Inflammatory macrophage treated with lipopolysaccharide for 1 hour (primary cell): ENCODE data around the gene ANKRD13B.

Source experiments
- DNase-seq, 2 donors: peaks; one replicate each; pipeline ENCODE4 v3.0.0-alpha.2; 2020 to 2022

Gene ANKRD13B

DNA sequence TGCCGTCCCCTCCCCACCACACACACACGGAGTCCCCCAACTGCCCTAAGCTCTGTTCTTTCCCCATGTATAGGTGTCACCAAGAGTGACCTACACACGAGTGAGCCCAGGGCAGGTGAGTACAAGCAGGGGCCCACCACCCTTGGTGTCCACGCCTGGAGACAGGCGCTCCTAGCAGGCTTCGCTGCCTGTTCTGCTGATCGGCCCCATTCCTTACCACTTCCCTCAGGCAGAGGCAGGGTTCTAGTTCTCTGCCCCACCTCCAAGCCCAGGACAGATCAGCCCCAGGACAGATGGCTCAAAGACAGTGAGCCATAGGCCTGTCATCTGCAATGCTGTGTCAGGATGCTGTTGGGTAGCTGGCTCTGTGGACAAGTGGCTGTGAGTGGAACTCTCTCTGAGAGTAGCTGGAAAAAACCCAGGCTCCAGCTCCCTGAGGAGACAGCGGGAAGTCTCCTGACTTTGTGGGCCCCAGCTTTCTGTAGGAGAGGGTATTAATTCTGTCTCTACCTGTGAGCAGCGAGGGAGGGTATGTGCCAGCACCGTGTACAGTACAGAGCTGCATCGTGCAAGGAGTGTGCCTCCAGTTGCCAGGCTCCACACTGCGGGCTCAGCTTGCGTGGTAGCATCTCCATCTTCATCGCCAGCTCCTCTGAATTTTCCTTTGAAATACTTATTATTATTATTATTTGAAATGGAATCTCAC lies 23.5 kb upstream of the ANKRD13B start:
- no peak for DNase-seq

DNA sequence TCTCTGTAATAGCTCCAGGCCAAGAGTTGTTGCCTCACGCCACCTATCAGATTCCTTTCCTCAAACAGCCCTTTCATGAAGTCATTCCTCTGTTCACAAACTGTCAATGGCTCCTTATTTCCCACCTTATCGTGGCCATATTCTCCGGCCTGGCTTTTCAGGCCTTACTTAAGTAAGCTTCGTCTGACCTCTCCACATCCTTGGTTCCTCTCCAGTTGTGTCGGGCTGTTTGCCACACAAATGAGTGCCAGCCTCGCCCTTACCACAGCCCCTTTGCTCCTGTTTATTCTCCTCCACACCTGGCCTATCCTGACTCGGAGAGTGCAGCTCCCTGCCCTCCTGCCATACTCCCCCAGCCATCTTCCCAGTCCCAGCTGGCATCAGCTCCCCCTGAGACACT lies 22.4 kb upstream of the ANKRD13B start:
- DNase-seq: no peak

DNA sequence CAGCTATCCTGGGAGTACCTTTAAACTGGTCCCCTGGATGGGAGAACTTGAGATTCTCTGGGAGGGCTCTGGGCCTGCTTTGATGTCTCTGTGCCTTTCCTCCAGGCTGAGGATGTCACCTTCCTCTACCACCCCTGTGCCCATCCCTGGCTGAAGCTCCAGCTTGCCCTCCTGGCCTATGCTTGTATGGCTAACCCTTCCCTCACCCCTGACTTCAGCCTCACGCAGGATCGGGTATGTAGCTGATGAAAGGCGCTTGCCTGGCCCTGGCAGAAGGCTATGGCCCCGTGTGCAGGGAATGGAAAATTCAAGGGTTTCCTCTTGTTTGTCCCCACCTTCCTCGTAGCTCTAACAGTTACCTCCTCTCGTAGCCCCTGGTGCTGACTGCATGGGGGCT lies 21.4 kb upstream of the ANKRD13B start:
- no peak for DNase-seq

DNA sequence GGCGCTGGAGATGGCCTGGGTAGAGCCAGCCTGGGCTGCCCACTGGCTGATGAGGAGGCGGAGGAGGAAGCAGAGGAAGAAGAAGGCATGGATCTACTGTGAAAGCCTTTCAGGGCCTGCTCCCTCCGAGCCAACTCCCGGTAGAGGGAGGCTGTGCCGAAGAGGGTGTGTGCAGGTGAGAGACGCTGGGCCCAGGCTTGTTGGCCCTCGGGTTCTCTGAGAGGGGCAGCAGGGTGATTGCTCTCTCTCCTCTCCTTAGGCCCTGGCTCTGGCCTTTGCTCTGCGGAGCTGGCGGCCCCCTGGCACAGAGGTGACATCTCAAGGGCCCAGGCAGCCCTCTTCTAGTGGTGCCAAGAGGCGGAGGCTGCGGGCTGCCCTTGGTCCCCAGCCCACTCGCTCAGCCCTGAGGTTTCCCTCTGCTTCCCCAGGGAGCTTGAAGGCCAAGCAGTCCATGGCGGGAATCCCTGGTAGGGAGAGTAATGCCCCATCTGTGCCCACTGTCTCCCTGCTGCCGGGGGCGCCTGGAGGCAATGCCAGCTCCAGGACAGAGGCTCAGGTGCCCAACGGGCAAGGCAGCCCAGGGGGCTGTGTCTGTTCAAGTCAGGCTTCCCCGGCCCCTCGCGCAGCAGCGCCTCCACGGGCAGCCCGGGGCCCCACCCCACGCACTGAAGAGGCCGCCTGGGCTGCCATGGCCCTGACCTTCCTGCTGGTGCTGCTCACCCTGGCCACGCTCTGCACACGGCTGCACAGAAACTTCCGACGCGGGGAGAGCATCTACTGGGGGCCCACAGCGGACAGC lies 20.9 kb upstream of the ANKRD13B start:
- no peak for DNase-seq

DNA sequence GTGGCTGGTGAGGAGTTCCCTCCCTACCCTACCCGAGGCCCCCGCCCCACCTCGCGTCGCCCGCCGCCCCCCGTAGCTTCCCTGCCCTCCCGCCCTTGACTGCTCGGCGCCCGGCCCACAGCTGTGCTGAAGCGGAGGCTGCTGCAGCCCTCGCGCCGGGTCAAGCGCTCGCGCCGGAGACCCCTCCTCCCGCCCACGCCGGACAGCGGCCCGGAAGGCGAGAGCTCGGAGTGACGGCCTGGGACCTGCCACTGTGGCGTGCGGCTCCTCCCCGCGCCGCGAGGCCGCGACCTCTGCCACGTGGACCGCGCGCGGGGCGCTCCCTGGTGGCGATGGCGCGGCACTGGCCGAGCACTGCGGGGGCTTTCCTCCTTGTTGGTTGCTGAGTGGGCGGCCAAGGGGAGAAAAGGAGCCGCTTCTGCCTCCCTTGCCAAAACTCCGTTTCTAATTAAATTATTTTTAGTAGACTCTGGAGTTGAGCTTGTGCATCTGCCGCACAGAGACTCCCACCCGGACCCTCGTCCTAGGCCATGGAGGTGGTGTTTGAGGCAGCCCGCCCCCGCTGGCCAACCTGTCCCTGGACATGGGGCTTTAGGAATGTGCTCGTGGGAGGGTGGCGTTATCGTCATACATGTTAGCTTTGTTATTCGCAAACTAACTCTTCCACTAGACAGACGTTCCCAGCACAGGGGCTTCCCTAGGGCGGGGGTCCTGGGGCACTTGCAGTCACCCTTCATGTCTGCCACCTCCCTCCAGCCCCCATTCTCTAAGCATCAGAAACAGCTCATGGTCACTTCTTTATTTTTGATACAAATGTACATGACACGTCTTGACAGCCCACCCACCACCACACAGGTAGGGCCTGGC lies 20.0 kb upstream of the ANKRD13B start:
- DNase-seq: peak; percentile 64 to 77

DNA sequence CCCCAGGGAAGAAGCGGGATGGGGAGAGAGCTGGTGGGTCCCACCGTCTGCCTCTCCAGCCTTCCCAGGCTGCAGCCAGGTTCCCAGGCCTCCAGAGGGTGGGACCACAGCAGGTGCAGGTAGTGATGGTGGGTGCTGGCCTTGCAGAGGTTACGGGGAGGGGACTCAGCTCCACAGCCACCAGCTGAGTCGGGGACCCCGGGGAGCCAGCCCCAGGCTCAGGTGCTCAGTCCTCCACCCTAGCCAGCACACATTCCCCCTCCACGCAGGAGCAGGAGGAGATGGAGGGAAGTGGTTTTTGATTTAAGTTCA lies 19.4 kb upstream of the ANKRD13B start:
- DNase-seq: no peak

DNA sequence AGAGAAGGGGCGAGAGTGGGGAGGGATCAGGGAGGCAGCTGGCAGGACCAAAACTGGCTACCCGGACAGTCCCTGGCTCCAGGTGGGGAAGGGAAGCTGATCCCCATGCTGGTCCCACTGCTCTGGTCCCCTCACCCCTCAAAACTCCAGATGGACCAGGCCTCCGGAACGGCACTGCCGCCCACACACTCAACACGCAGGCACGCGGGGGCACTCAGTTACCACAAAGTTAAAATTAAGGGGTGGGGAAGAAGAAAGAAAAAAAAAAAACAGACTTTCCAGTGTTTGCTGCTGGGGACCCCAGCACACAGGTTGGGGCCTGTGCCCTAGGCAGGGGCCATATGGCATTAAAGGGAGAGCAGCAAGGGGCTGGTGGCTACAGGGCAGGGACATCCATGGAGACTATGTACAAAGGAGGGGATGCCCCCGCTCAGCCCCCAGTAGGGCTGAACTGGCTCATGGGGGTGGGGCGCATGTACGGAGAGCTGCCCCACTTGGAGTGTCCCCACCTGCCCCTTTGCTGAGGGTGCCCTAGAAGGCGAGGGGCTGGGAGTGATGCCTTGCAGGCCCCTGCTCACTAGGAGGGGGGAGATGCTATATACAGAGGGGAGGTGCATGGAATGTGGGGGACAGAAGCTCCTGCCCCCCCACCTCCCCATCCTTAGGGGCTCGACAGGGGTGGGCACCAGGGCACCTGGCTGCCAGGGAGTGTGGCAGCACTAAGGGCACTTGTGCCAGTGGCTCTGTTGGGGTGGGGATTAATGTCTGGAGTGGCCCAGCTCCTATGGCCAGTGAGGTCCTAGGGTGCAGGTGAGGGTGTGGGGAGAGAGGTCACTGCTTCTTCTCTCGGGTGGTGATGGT lies 18.8 kb upstream of the ANKRD13B start:
- no peak for DNase-seq

DNA sequence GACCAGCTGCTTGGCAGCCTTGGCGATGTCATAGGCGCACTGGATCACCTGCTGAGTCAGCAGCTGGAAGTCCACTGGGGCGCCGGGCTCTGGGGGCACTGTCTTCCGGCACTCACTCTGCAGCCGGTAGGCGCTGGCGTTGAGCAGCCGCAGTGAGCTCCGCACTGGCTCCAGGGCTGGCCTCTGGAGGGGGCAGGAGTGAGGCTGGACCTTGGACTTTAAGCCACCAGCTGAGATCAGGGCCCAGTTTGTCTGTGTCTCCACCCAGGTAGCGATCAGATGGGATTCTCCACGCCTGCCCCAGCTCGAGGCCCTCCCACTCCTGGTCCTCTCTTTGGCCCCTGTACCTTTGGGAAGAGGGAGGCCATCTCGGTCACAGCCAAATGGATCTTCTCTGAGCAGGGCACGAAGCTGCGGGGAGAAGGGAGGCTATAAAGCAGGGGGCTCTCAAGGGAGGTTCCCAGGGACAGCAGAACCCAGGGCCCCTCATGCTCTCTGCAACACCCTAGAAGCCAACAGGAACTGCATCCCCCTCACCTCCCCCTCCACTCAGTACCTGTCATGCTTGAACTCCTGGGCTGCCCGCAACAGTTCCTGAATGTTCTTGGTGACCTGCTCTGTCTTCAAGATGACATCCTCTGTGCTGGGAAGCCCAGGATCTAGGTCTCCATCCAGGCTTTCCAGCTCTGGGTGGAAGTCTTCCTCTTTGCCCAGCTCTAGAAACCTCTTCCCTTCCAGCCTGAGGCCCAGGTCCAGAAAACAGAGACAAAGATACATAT lies 18.0 kb upstream of the ANKRD13B start:
- DNase-seq: no peak

DNA sequence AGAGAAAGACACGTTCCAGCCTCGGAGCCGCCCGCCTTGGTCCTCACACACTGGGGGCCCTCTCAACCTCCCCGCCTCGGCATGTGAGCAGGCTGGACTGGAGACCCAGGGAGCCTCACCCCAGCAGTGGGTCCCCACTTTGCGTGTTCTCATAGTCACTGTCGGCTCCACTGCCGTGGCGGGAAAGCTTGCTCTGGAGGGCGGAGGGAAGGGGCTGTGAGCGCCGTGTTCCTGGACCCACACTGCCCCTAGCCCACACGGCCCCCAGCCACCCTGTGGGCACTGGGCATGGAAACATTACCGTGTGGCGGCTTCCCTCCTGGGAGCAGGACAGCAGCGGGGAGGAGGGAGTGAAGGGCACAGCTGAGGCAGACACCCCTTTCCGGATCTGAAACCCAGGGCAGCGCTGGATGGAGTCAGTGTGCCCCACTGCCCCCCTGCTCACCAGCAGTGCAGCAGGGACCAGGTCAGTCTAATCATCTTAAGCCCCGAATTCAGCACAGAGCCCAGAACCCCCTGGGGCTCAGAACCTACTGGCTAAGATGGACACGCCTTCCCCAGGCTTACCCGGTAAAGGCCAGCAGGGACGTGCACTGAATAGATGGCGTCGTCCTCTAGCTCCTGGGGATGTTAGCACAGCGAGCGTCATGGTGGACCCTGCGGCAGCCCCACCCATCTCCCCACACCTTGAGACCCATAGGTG lies 17.3 kb upstream of the ANKRD13B start:
- no peak for DNase-seq

DNA sequence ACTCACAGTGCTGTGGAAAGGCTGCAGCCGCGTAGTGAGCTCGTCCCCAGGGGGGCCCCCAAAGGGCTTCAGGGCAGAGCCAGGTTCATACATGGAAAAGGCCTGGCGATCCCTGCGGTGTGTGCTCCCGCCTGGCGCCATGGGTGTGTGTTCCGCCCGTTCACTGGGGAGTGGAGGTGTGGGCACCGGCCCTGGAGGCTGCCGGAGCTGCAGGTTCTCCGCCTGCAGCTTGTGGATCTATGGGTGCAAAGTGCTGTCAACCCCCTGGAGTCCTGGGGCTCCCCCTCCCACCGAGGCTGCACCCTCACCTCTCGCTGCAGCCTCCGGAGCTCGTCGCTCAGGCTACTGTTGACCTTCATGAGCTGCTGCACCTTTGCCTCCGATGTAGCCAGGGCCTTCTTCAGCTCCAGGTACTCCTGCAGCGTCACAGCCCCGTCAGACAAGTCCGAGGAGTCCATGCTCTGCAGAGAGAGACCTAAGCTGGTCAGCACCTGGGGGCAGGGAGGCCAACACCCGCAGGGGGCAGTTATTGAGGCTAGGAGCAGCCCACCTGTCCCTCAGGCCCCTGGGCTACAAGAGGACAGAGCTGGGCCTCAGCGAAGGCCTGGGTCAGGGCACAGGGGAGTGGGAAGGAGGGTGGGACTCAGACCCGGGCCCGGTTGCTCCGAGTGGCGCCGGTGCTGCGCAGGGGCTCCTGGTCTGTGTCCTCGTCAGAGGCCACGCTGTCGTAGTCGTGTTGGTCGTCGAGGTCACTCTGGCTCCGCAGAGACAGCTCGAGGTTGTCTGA lies 16.5 kb upstream of the ANKRD13B start:
- DNase-seq: no peak

DNA sequence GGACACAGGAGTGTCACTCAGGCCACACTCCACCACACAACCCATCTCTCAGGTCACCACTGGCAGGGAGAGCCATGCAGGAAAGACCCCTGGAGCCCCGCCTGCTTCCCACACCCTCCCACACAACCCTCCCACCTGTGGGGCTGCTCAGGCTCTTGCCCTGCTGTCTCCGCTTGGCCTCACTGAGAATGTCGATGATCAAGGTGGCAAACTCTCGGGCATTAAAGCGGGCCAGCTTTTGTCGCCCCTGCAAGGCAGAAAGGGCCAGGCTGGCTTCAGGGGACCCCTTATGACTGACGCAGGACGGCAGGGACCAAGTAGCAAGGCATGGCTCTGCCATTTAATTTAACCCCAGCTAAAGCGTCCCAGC lies 15.9 kb upstream of the ANKRD13B start:
- no peak for DNase-seq

DNA sequence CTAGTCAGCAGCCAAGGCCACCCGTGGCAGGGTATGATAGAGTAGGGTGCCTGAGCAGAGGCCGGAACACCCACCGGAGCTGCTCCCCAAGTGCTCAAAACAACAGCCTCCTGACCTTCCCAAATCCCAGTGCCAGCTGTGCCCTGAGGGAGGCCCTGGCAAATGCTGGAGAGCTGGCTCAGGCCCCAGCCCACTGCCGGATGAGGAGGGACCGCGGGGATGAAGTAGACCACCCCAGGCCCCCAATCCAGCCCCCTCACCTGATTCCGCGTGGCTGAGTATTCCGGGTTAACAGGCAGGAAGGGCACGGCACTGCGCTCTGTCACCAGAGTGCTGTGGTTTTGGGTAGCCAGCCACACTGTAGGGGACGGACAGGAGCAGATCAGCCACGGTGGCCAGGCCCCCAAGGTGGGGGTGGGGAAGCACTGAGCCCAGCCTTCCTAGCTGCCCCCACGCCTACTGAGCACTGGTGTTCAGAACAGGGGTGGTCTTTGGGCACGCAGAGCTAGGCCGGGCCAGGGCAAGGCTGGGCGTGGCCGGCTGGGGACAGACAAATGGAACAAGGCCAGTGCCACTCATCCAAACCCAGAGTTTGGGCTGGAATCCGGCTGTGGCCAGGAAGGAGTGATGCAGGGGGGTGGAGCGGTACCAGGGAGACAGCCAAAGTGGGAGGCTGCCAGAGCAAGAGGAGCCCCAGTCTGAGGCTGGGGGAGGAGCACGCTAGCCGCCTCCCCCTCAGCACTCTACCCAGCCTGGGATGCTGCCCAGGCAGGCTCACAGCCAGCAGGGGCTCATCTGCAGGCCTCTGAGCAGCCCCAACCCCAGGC lies 15.3 kb upstream of the ANKRD13B start:
- no peak for DNase-seq

DNA sequence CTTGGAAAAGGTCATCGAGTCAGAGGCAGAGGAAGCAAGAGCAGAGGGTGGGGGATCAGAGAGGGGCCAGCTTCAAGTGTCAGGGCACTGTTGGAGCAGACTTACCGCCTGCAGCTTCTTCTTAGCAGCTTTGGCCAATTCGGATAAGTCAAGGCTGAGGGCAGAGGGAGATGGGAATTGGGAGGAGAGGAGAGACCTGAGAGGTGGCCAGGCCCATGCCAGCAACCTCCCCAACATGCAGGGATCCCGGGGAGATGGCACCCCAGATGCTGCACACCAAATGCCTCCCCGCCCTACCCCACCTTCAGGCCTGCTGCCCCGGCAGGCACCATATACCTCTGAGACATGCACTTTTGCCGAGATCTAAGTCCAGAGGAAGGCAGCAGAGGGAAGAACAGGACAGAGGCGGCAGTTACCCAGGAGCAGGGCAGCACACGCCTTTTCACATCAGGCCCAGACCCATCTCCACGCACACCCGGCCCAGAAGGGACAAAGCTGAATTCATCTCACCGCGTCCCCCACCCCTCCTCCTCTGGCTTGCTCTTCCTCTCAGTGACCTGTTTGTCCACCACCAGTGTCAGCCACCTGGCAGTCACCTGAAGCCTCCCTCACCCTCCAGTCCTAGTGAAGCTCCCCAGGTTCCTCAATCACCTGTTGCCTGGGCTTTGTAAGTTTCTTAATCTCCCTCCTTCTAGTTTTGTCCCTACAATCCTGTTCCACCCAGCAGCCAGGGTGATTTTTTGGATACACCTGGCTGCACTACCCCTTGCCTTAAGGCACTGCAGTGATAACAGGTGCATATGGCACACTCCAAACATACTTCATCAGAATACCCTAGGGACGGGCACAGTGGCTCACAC lies 14.1 kb upstream of the ANKRD13B start:
- no peak for DNase-seq

DNA sequence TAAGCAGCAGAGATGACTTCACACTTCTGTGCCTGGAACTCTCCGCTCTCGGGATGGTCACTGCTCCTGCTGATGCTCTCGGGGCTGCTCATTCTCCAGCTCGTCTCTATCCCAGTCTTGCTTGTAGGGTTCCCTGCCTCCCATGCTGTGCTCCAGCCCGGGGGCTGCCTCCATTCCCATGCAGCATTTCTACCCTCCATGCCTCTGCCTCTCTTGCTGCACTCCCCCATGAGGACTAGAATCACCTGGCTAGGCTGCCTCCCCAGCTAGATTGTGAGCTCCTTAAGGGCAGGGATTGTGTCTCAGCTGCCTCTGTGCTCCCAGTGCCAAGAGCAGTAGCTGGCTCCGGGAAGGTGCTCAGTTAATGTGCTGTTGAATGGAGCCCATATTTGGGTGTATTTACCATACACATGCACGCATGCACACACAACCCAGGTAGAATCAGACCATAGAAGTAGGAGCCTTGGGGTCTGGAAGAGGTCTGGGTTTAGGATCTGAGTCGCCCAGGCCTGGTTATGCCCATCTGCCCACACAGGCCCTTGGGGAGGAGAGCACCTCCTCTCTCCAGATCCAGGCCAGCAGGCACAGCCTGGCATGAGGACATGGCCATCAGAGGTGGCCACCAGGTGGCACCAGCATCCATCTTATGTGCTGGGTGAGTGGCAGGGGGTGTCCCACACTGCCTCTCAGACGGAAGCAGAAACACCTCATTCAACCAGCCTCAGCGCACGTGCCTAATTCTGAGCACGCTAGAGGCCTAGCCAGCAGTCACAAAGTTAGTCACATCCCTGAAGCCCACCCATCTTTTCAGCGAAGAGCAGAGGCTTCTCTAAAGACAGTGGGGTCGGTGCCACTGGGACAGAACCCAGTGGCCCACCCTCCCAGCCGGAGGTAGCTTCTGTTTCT lies 12.8 kb upstream of the ANKRD13B start:
- peak; percentile 71 to 94 for DNase-seq

DNA sequence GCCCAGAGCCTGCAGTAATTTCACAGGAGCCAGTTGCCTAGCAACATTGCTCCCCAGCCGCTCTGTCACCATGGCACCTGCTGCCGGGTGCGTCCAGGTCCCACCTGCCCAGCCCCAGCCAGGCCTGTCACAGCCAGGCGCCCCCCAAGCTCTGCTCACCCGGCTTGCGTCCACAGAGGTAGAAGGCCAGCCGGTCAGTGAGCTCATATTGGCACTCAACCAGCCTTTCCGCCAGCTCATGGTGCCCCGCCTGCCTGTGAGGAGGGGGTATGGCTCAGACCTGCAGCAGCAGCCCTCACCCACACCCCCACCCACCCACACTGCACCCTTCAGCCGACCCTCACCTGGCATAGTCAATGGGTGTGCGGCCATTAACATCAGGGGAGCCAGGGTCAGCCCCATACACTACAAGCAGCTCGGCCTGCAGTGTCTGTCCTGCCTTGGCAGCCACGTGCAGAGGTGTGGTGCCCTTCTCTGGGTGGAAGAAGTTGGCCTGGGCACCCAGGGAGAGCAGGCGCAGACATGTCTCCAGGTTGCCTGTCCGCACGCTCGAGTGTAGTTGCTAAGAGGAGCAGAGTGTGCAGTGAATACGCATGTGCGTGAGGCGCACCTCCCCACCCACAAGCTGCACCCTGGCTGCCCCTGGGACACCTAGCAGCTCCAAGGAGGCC lies 11.2 kb upstream of the ANKRD13B start:
- no peak for DNase-seq

DNA sequence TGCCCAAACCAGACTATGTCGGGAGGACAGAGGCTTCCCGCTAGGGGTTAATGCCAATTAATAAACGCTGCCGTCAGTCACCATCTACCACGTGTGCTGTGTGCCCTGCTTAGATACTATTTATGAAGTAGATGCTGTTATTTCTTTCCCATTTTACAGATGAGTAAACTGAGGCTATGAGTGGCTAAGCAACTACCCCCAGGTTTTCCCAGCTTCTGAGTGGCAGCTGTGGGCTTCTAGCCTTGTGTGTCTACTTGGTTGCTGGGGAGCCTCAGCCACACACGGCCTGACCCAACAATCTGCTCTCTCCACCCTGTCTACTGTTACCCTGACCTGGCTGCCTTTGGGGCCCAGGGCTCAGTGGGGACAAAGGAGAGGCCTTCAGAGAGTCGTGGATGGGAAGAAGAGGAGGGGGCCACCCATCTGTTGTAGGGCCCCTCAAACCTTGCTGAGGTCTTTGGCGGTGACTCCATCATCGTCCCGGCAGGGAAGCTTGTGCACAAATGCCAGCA lies 10.6 kb upstream of the ANKRD13B start:
- DNase-seq: no peak

DNA sequence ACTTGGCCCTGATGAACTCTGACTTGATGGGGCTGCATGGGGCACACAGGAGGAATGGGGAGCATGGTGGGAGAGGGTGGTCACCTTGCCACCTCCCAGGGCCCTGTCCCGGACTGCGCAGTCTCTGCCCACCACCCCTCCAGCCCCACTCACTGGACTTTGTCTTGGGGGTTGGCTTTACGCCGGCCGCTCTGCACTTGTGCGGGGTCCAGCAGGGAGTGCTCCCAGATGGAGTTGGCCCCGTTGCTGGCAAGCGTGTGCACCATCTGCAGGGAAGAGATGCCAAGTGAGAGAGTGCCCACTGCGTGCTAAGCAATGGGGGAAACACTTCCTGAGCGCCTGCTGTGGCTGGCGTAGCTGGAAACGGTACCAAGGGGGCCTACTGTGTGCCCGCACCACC lies 10.2 kb upstream of the ANKRD13B start:
- no peak for DNase-seq
